CD14-positive monocyte (primary cell): ENCODE measurements around the gene NSMF. TPM values are rescaled to one million over a fixed set of nuclear protein-coding genes. Genes with fewer than 3 reads are reported as not detected.

Experiments used
- DNase-seq, 3 donors: peaks; one replicate each; pipeline ENCODE4 v3.0.0-alpha.2; 2011 to 2022
- H2AFZ ChIP-seq: 2 replicates; pipeline ENCODE4 v1.6.0; 2012; ENCODE audit warnings: mild to moderate bottlenecking, low read depth, low read length, inconsistent platforms; ENCODE audit not compliant: insufficient read depth, poor library complexity, severe bottlenecking
- H3K27ac ChIP-seq, 2 donors: 1 replicate in 1 of 2; 2 replicates in 1 of 2; pipeline ENCODE4 v1.5.1; 2012 to 2013; ENCODE audit warnings: low read length in 2 of 2, control low read depth in 1 of 2, inconsistent platforms in 1 of 2, low read depth in 1 of 2, mild to moderate bottlenecking in 1 of 2
- H3K27me3 ChIP-seq, 2 donors: one replicate each; pipeline versions ENCODE4 v1.6.0 to v1.6.1; 2011 to 2013; ENCODE audit warnings: low read length in 2 of 2; ENCODE audit not compliant: control insufficient read depth in 2 of 2, insufficient read depth in 2 of 2
- H3K36me3 ChIP-seq, 2 donors: replicated peaks in 1 of 2; 1 replicate in 1 of 2; 2 replicates in 1 of 2; pipeline versions ENCODE4 v1.5.1 to v1.6.1; 2012 to 2013; ENCODE audit warnings: low read length in 2 of 2, control low read depth in 1 of 2, inconsistent platforms in 1 of 2, mild to moderate bottlenecking in 1 of 2; ENCODE audit not compliant: insufficient read depth in 2 of 2, control insufficient read depth in 1 of 2
- H3K4me1 ChIP-seq, 2 donors: 1 replicate in 1 of 2; 2 replicates in 1 of 2; pipeline versions ENCODE4 v1.5.1 to v1.6.1; 2012 to 2013; ENCODE audit warnings: low read length in 2 of 2, control low read depth in 1 of 2, inconsistent platforms in 1 of 2, mild to moderate bottlenecking in 1 of 2, moderate library complexity in 1 of 2; ENCODE audit not compliant: insufficient read depth in 2 of 2, control insufficient read depth in 1 of 2
- H3K4me2 ChIP-seq: replicated peaks from 2 replicates; pipeline ENCODE3; 2012; ENCODE audit warnings: low read length, moderate library complexity, mild to moderate bottlenecking; ENCODE audit not compliant: poor library complexity, severe bottlenecking; ENCODE audit errors: extremely low read depth
- H3K4me3 ChIP-seq, 3 experiments: fragments of 200-600 bp in 1 of 3; sonication (generic) in 1 of 3; replicated peaks in 1 of 3; 1 replicate in 2 of 3; 2 replicates in 1 of 3; pipeline ENCODE4 v1.5.1; 2011 to 2013; ENCODE audit warnings: low read length in 3 of 3, mild to moderate bottlenecking in 3 of 3, control low read depth in 2 of 3, low read depth in 2 of 3, inconsistent platforms in 1 of 3, moderate library complexity in 1 of 3
- H3K79me2 ChIP-seq: 2 replicates; pipeline ENCODE4 v1.6.0; 2012; ENCODE audit warnings: mild to moderate bottlenecking, control low read depth, inconsistent platforms, low read length, moderate library complexity; ENCODE audit not compliant: insufficient read depth
- H3K9ac ChIP-seq: 2 replicates; pipeline ENCODE4 v1.6.0; 2017; ENCODE audit warnings: low read length, mild to moderate bottlenecking; ENCODE audit not compliant: insufficient read depth, poor library complexity, severe bottlenecking
- H3K9me3 ChIP-seq, 2 donors: replicated peaks in 1 of 2; 1 replicate in 1 of 2; 2 replicates in 1 of 2; pipeline versions ENCODE4 v1.5.1 to v1.6.1; 2012 to 2013; ENCODE audit warnings: low read length in 2 of 2, control low read depth in 1 of 2; ENCODE audit not compliant: control insufficient read depth in 1 of 2, insufficient read depth in 1 of 2
- H4K20me1 ChIP-seq: 2 replicates; pipeline ENCODE4 v1.6.0; 2012; ENCODE audit warnings: mild to moderate bottlenecking, low read length, control low read depth, moderate library complexity; ENCODE audit not compliant: insufficient read depth
- H3K27ac Mint-ChIP-seq, 7 donors: one replicate each; pipeline ENCODE4 v1.8.0; 2020; ENCODE audit warnings: mild to moderate bottlenecking in 7 of 7, mixed read lengths in 7 of 7, moderate library complexity in 6 of 7, inconsistent platforms in 2 of 7
- H3K27me3 Mint-ChIP-seq, 3 donors: one replicate each; pipeline ENCODE4 v1.8.0; 2021 to 2022; ENCODE audit warnings: low read depth in 3 of 3, mild to moderate bottlenecking in 3 of 3, mixed read lengths in 3 of 3, moderate library complexity in 3 of 3, inconsistent platforms in 1 of 3
- H3K36me3 Mint-ChIP-seq, 2 donors: one replicate each; pipeline ENCODE4 v1.8.0; 2020; ENCODE audit warnings: mixed read lengths in 2 of 2, inconsistent platforms in 1 of 2, mild to moderate bottlenecking in 1 of 2
- H3K4me1 Mint-ChIP-seq: one replicate; pipeline ENCODE4 v1.8.0; 2020; ENCODE audit warnings: mild to moderate bottlenecking, mixed read lengths
- H3K4me3 Mint-ChIP-seq, 2 donors: one replicate each; pipeline ENCODE4 v1.8.0; 2020; ENCODE audit warnings: mild to moderate bottlenecking in 2 of 2, mixed read lengths in 2 of 2, moderate library complexity in 1 of 2
- H3K9me3 Mint-ChIP-seq, 7 donors: one replicate each; pipeline ENCODE4 v1.8.0; 2020 to 2022; ENCODE audit warnings: mixed read lengths in 7 of 7, mild to moderate bottlenecking in 6 of 7, moderate library complexity in 6 of 7, inconsistent platforms in 2 of 7
- WGBS: methylation state at CpG from one replicate; pipeline ENCODE4 v1.1.5; 2013; ENCODE audit warnings: missing lambda C conversion rate; ENCODE audit not compliant: insufficient coverage; 5-methylcytosine and 5-hydroxymethylcytosine counted together
- intact Hi-C, 2 donors: fragments of 100-400 bp; cut with micrococcal nuclease; formaldehyde crosslinking; loops; one replicate each; pipeline versions ENCODE4 v1.15.0 to v1.15.1; 2023
- polyA minus RNA-seq: library from RNA; depleted of rRNA, polyadenylated mRNA; stranded (reverse); fragments of >200 nt; gene quantifications from 2 replicates; pipeline ENCODE4 v1.2.3, GENCODE V29; 2012
- polyA plus RNA-seq, 3 donors: library from polyadenylated mRNA; depleted of rRNA in 1 of 3; unstranded in 2 of 3; stranded (reverse) in 1 of 3; fragments of 300-500 nt in 2 of 3; fragments of >200 nt in 1 of 3; fragmentation: Illumina TruSeq in 2 of 3; gene quantifications; 1 replicate in 2 of 3; 2 replicates in 1 of 3; pipeline ENCODE4 v1.2.3, GENCODE V29; 2012 to 2021
- total RNA-seq, 12 experiments: library from RNA in 1 of 12; stranded (reverse) in 1 of 12; fragments of 120-200 nt in 1 of 12; gene quantifications; one replicate each; pipeline ENCODE4 v1.2.4 and lab custom pipeline; 2013 to 2026; ENCODE audit warnings: mixed read lengths in 6 of 12, inconsistent platforms in 1 of 12
- TF ChIP-seq, protein P1 (sequence below): fragments of 200-600 bp; IDR thresholded peaks from one replicate; pipeline ENCODE4 v1.8.0; 2022; ENCODE audit warnings: antibody characterized with exemption, mild to moderate bottlenecking

The NSMF gene, protein sequence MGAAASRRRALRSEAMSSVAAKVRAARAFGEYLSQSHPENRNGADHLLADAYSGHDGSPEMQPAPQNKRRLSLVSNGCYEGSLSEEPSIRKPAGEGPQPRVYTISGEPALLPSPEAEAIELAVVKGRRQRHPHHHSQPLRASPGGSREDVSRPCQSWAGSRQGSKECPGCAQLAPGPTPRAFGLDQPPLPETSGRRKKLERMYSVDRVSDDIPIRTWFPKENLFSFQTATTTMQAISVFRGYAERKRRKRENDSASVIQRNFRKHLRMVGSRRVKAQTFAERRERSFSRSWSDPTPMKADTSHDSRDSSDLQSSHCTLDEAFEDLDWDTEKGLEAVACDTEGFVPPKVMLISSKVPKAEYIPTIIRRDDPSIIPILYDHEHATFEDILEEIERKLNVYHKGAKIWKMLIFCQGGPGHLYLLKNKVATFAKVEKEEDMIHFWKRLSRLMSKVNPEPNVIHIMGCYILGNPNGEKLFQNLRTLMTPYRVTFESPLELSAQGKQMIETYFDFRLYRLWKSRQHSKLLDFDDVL
- 16.1 TPM for total RNA-seq (2013)
- 10 to 100 TPM in 1 of 3 donors, 1 to 10 TPM in 2; 4.6 to 68.4 (median 5.3) TPM for polyA plus RNA-seq
- polyA minus RNA-seq, result 24.9 and 30.9 TPM in 2 replicates
- 10.2 to 58.9 (median 41.5) reads per million in 11 experiments for total RNA-seq (lab: John Stamatoyannopoulos, UW)

- WGBS, result under 1% methylated on average over 62 of the region's 62 CpGs
- Histone ChIP-seq H3K36me3 (peaks cover 6 to 7% of the 10 kb centered on the region in 2 donors), H3K4me2 (peak within 1 kb of the TSS; percentile 89), H3K4me3 (peak within 1 kb of the TSS; percentile 28 to 75 (median 46)), H4K20me1 (no peaks in the 10 kb centered on the region), H2AFZ (peak within 1 kb of the TSS; percentile 97), H3K27ac (peak within 1 kb of the TSS; percentile 31 to 87), H3K9ac (peak within 1 kb of the TSS; percentile 73), H3K79me2 (no peaks in the 10 kb centered on the region), H3K9me3 (peaks cover 14 to 15% of the 10 kb centered on the region in 2 donors), H3K4me1 (peaks cover 26 to 46% of the 10 kb centered on the region in 2 donors), H3K27me3 (peaks cover 0 to 15% of the 10 kb centered on the region in 2 donors)
- peaks cover 11 to 16% of the 10 kb centered on the region in 2 donors for H3K36me3 Mint-ChIP-seq
- peaks cover 10% of the 10 kb centered on the region for H3K4me1 Mint-ChIP-seq
- TF ChIP-seq, protein P1, sequence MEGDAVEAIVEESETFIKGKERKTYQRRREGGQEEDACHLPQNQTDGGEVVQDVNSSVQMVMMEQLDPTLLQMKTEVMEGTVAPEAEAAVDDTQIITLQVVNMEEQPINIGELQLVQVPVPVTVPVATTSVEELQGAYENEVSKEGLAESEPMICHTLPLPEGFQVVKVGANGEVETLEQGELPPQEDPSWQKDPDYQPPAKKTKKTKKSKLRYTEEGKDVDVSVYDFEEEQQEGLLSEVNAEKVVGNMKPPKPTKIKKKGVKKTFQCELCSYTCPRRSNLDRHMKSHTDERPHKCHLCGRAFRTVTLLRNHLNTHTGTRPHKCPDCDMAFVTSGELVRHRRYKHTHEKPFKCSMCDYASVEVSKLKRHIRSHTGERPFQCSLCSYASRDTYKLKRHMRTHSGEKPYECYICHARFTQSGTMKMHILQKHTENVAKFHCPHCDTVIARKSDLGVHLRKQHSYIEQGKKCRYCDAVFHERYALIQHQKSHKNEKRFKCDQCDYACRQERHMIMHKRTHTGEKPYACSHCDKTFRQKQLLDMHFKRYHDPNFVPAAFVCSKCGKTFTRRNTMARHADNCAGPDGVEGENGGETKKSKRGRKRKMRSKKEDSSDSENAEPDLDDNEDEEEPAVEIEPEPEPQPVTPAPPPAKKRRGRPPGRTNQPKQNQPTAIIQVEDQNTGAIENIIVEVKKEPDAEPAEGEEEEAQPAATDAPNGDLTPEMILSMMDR, result no peak
- H3K27me3 Mint-ChIP-seq, result peaks cover 5 to 19% (median 11%) of the 10 kb centered on the region in 3 donors
- DNase-seq, result peak; percentile 90 to 95 (median 92)
- intact Hi-C loops, result loop anchor here in 1 of 2 donors (5.0 kb wide), 1 partner anchor 37 kb away; the partner anchor contains the start of genes EXD3 and NOXA1
- peak within 1 kb of the TSS; percentile 54 to 89 (median 72) for H3K27ac Mint-ChIP-seq
- peak within 1 kb of the TSS; percentile 59 to 76 for H3K4me3 Mint-ChIP-seq
- peaks cover 0 to 14% (median 5%) of the 10 kb centered on the region in 7 donors for H3K9me3 Mint-ChIP-seq
Observed at GRCh38 chr9:137459152-137459600, at the start of gene NSMF. TSS of gene NSMF (minus strand) at chr9:137459334. CDS start at chr9:137459102, 232 bp downstream.

DNA sequence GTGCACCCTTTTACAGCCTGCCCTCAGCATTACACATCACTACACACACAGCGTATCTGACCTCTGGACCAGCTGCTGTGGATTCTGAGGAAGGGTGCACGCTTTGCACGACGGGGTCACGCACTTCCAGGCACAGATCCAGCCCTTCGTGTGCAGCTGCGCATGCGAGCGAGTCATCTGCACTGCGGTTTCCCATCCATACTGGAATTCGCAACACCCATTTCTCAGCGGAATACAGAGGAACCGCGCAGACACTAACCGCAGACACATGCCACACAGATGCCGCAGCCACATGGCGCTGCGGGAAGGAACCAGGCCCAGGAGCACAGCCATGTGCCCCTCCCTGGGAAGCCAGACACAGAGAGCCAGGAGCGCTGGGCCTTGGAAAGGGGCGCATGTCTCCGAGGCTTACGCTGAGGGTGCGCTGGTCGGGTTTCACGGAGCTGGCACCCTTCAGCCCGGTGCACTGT lies 47.6 kb upstream of the NSMF start:
- H3K27me3 ChIP-seq, result no peaks in the 10 kb centered on the region
- intact Hi-C loops, result no loop called here
- Mint-ChIP-seq H3K27ac (no peak overlapping the region), H3K27me3 (peaks cover 0 to 18% (median 3%) of the 10 kb centered on the region in 3 donors), H3K4me3 (no peak overlapping the region), H3K9me3 (peaks cover 20 to 49% (median 26%) of the 10 kb centered on the region in 7 donors), H3K36me3 (no peaks in the 10 kb centered on the region), H3K4me1 (no peaks in the 10 kb centered on the region)
- 97% methylated on average over 26 of the region's 26 CpGs for WGBS
- H3K4me2 ChIP-seq, result no peak overlapping the region
- no peaks in the 10 kb centered on the region for H4K20me1 ChIP-seq
- H3K9me3 ChIP-seq, result peaks cover 24 to 39% of the 10 kb centered on the region in 2 donors
- TF ChIP-seq, protein P1, result no peak
- H3K4me3 ChIP-seq, result no peak overlapping the region
- H3K27ac ChIP-seq, result no peak overlapping the region
- H3K4me1 ChIP-seq, result no peaks in the 10 kb centered on the region
- DNase-seq, result no peak
- H3K79me2 ChIP-seq, result no peaks in the 10 kb centered on the region
- no peak overlapping the region for H3K9ac ChIP-seq
- H3K36me3 ChIP-seq, result no peaks in the 10 kb centered on the region
- no peak overlapping the region for H2AFZ ChIP-seq
